ENCODE measurements around the gene COA6.

- TF ChIP-seq CTCF (IDR thresholded peaks at IDR 0.05) (no peak), POLR2A (IDR thresholded peaks at IDR 0.05) (no peak), POLR2AphosphoS5 (IDR thresholded peaks at IDR 0.05) (no peak)
Measured at GRCh38 chr1:234386122-234386521, 12.9 kb downstream of the COA6 start.

Measured in stomach (tissue), 4 donors.